ENCODE data around the gene CATSPERB. TPM values are rescaled to one million over a fixed set of nuclear protein-coding genes. Genes with fewer than 3 reads are reported as not detected.
"Not testable (repeated sequence)": the region's sequence is repeated elsewhere in the genome, so short reads cannot be mapped to it uniquely, and the experiment has no call there.

The CATSPERB gene
- total RNA-seq, 1 donor from 2014 or later = 14.9 TPM

GRCh38 chr14:91677687-91678086, 54.2 kb downstream of the CATSPERB start:
- intact Hi-C loops (cut with micrococcal nuclease) = not testable (repeated sequence)

GRCh38 chr14:91674911-91675310, 57.0 kb downstream of the CATSPERB start:
- intact Hi-C loops (cut with micrococcal nuclease) = no loop called here

DNA sequence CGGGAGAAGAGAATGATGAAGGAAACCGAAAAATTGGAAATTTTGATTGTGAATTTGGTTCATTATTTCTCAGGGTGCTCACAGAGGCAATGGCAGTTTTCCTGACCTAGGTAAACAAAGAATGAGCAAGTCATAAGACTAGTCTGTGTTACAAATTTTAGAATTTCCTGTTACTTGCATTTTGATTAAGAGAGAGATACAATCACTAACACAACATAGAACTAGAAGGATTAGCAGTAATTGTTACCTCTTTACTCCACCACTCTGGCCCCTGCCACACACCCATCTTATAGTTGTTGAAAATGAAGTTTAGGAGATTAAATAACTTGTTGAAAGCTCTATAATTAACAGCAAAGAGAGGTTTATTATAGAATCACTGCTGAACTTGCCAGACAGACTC, 62.0 kb downstream of the CATSPERB start:
- intact Hi-C loops (cut with micrococcal nuclease) = no loop called here

DNA sequence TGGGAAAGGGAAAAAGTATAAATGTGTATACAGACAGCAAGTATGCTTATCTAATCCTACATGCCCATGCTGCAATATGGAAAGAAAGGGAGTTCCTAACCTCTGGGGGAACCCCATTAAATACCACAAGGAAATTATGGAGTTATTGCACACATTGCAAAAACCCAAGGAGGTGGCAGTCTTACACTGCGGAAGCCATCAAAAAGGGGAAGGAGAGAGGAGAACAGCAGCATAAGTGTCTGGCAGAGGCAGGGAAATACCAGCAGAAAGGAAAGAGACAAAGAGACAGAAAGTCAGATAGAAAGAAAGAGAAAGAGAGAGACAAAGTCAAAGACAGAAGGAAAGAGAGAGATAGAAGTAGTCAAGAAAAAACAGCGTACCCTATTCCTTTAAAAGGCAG, 64.8 kb downstream of the CATSPERB start:
- intact Hi-C loops (cut with micrococcal nuclease) = not testable (repeated sequence)

DNA sequence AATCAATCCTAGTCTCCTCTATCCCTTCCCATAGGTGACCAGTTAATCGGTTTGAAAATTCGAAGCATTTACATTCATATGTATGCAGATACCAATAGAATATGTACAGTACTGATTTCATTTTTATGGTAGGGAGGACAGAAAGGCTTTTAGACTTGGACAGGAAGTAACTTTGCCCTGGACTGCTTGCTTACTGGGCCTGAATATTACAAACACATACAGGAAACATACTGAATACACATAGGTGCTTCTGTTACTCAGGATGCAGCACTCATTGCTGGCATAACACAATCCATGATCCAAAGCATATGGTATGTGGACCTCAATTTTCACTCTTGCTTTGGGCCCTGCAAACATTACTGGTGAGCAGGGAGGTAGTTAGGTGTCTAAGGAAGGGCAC, 71.1 kb downstream of the CATSPERB start:
- intact Hi-C loops (cut with micrococcal nuclease) = no loop called here

DNA sequence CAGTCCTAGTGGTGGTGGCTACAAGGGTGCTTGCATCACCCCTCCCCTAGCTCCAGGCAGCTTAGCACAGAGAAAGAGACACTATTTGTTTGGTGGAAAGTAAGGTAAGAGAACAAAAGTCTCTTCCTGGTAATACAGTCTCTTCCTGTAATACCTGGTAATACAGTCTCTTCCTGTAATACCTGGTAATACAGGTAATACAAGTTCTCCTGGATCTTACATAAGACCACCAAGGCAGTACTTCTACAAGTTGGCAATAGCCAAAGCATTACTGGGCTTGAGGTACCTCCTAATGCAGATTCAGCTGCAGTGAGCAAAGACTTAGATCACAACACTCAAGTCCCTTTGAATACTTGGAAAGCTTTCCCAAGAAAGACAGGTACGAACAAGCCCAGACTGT, 77.0 kb downstream of the CATSPERB start:
- intact Hi-C loops (cut with micrococcal nuclease) = loop anchor here (5.0 kb wide), 2 partner anchors 182 to 452 kb away; partner anchors contain the start of gene ATXN3

DNA sequence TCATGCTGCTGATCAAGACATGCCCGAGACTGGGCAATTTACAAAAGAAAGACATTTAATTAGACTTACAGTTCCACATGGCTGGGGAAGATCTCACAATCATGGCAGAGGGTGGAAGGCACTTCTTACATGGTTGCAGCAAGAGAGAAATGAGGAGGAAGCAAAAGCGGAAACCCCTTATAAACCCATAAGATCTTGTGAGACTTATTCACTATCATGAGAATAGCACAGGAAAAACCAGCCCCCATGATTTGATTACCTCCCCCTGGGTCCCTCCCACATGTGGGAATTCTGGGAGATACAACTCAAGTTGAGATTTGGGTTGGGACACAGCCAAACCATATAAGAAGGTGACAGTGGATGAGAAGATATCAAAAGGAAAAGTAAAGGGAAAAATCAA, 78.4 kb downstream of the CATSPERB start:
- intact Hi-C loops (cut with micrococcal nuclease) = loop anchor here (5.0 kb wide), 2 partner anchors 184 to 454 kb away; partner anchors contain the start of gene ATXN3

GRCh38 chr14:91649930-91650329, 82.0 kb downstream of the CATSPERB start:
- intact Hi-C loops (cut with micrococcal nuclease) = loop anchor here (1.0 to 5.0 kb wide), 3 partner anchors 187 to 457 kb away; partner anchors contain the start of gene ATXN3

- intact Hi-C loops (cut with micrococcal nuclease) = no loop called here
These were observed 84.0 kb downstream of the CATSPERB start for GRCh38 chr14:91647856-91648255.

GRCh38 chr14:91636604-91637003, 95.3 kb downstream of the CATSPERB start:
- intact Hi-C loops (cut with micrococcal nuclease) = no loop called here

DNA sequence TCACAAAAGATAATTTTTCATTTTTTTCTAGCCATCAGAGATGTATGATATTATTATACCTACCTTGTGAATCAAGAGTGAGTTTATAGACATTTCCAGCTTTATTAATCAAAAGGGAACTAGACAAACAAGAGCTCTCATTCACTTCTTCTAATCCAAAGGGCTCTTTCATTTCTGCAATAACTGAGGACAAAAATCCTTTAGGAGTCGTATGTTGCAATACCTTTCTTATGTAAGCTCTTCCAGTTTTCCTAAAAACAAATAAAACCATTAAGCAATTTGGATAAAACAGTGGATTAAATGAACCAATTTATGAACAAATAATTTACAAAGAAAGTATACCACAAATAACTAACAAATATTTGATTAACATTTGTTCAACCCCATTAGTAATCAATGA, 107.1 kb downstream of the CATSPERB start:
- intact Hi-C loops (cut with micrococcal nuclease) = no loop called here

DNA sequence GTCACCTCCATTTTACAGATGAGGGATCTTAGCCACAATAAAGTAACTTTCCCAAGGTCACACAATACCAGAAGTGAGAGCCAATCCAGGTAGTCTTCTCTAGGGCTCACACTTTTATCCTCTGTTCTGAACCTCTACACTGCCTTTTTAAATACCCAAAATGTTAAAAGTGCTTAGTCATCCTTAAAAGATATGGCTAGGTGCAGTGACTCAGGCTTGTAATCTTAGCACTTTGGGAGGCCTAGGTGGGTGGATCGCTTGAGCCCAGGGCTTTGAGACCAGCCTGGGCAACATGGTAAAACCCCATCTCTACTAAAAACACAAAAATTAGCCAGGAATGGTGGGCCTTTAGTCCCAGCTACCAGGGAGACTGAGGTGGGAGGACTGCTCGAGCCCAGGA, 117.7 kb downstream of the CATSPERB start:
- intact Hi-C loops (cut with micrococcal nuclease) = no loop called here

GRCh38 chr14:91613459-91614112, 118.3 kb downstream of the CATSPERB start:
- intact Hi-C loops (cut with micrococcal nuclease) = no loop called here

GRCh38 chr14:91611528-91611927, 120.4 kb downstream of the CATSPERB start:
- intact Hi-C loops (cut with micrococcal nuclease) = no loop called here

- intact Hi-C loops (cut with micrococcal nuclease) = no loop called here
These were observed 122.7 kb downstream of the CATSPERB start for GRCh38 chr14:91609161-91609560.

DNA sequence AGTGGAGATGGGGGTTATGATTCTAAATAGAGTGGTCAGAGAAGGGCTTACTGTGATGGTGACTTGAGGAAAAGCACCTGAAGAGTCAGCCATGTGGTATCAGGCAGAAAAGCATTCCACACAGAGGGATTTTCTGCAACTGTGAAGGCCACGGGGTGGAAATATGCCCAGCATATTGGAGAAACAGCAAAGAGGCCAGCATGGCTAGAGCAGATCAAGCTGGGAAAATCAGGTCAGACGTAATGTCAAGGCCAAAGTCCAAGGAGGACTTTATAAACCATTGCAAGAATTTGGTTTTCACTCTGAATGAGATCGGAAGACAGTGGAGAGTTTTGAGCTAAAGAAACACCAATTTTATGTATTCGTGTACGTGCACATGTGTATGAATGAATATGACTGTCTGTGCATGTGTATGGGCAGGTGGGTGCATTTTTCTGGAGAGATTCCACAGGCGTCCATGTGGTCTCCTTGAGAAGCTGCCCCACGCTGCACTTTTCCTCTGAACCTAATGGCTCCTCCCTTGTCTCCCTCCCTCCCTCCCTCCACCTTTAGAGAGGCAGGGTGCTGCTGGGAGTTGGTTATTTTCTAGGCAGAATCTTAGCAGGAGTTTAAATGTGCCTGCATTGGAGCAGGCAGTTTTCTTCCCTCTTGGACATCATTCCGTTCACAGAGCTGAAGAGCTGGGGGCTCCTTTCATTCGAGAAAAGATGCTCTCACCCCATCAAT, 124.4 kb downstream of the CATSPERB start:
- intact Hi-C loops (cut with micrococcal nuclease) = no loop called here

- intact Hi-C loops (cut with micrococcal nuclease) = no loop called here
These were observed 125.0 kb downstream of the CATSPERB start for GRCh38 chr14:91606851-91607250.

DNA sequence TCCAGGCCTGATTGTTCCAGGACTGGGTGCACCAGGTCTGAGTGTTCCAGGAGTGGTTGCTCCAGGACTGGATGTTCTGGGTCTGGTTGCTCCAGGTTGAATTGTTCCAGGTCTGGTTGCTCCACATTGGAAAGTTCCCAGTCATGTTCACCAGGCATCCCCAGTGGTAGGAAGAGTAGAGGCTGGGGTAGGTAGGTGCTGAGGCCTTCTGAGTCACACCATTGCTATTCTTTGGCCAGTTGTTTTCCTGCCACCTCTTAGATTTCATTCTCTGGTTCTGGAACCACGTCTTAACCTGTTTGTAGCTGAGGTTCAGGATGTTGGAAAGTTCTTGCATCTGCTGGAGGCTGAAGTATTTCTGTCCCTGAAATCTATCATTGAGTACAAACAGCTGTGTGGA, 127.3 kb downstream of the CATSPERB start:
- intact Hi-C loops (cut with micrococcal nuclease) = not testable (repeated sequence)

- intact Hi-C loops (cut with micrococcal nuclease) = no loop called here
These were observed 131.9 kb downstream of the CATSPERB start for GRCh38 chr14:91599994-91600393.

DNA sequence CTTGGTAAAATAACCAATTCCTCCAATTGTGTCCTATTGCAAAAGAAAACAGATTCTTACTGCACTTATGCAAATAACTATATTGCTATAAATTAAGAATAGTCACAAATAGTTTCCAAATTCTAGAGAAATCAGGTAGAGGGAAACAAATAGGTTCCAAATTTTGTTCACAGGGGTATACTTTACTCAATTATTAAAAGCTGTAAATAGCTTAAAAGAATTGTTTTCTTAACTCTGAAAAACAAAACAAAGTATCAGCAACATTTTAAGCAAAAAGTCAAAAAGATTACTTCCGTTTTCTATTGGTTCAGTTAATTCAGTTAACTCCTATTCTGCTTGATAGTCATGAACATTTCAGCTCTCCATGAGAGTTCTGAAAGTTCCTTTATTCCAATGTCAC, 136.2 kb downstream of the CATSPERB start:
- intact Hi-C loops (cut with micrococcal nuclease) = no loop called here

DNA sequence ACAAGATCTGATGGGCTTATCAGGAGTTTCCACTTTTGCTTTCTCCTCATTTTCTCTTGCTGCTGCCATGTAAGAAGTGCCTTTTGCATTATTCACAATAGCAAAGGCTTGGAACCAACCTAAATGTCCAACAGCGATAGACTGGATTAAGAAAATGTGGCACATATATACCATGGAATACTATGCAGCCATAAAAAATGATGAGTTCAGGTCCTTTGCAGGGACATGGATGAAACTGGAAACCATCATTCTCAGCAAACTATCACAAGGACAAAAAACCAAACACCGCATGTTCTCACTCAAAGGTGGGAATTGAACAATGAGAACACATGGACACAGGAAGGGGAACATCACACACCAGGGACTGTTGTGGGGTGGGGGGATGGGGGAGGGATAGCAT, 137.9 kb downstream of the CATSPERB start:
- intact Hi-C loops (cut with micrococcal nuclease) = not testable (repeated sequence)

DNA sequence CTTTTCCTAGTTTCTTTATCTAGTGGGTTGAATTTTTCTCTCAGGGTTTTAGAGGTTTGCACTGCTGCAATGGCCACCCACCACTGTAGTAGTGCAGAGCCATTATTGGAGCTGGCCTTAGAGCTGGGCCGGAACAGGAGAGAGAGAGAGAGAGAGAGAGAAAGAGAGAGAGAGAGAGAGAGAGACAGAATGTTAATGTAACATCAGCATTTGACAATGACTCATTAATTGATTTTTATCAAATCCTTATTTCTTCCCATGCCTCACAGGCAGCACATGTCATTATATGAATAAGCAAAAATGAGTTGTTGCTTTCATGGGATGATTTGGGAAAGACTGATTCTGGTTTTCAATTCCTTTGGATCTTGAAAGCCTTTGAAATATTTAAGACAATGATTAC, 145.5 kb downstream of the CATSPERB start:
- intact Hi-C loops (cut with micrococcal nuclease) = no loop called here

- intact Hi-C loops (cut with micrococcal nuclease) = no loop called here
These were observed 146.0 kb downstream of the CATSPERB start for GRCh38 chr14:91585856-91586255.

Data from T-helper 1 cell treated with Interleukin-12 subunit alpha and Interleukin-12 subunit beta and Interleukin-4 antibody, amounts not matched to agents 30 ng/mL and 1 ng/mL, for 36 hours (primary cell).